GM23338 (cell line): ENCODE data around the gene EPHX1. TPM values are rescaled to one million over a fixed set of nuclear protein-coding genes. Genes with fewer than 3 reads are reported as not detected.

Source experiments
- ATAC-seq: fragments of 200-7000 bp; cut with Tn5 transposase; 3 replicates; pipeline ENCODE4 v1.9.1; 2020
- DNase-seq: peaks from one replicate; pipeline ENCODE4 v3.0.0-alpha.2; 2015; ENCODE audit warnings: low spot score
- H2AFZ ChIP-seq: fragments of 200-600 bp; sonication (generic); 2 replicates; pipeline ENCODE4 v1.8.0; 2016; ENCODE audit warnings: antibody characterized with exemption, mild to moderate bottlenecking, moderate library complexity
- H3F3A ChIP-seq: fragments of 200-600 bp; sonication (generic); replicated peaks from 2 replicates; pipeline ENCODE4 v1.8.0; 2017; ENCODE audit warnings: antibody characterized with exemption, mixed run types, low read depth
- H3K27ac ChIP-seq: fragments of 200-600 bp; sonication (generic); 2 replicates; pipeline ENCODE4 v1.6.1; 2016; ENCODE audit warnings: low read depth
- H3K27me3 ChIP-seq: fragments of 200-600 bp; sonication (generic); 2 replicates; pipeline ENCODE4 v1.8.0; 2016; ENCODE audit warnings: mild to moderate bottlenecking, mixed run types, moderate library complexity; ENCODE audit not compliant: insufficient read depth
- H3K36me3 ChIP-seq: fragments of 200-600 bp; sonication (generic); 2 replicates; pipeline ENCODE4 v1.8.0; 2016; ENCODE audit warnings: mild to moderate bottlenecking; ENCODE audit not compliant: insufficient read depth
- H3K4me1 ChIP-seq: fragments of 200-600 bp; sonication (generic); 2 replicates; pipeline ENCODE4 v1.8.0; 2016; ENCODE audit warnings: mild to moderate bottlenecking, moderate library complexity; ENCODE audit not compliant: insufficient read depth
- H3K4me2 ChIP-seq: fragments of 200-600 bp; sonication (generic); 2 replicates; pipeline ENCODE4 v1.7.1; 2017; ENCODE audit warnings: mixed run types
- H3K4me3 ChIP-seq: fragments of 200-600 bp; sonication (generic); 2 replicates; pipeline ENCODE4 v1.6.1; 2016; ENCODE audit warnings: mixed run types
- H3K79me2 ChIP-seq: fragments of 200-600 bp; sonication (generic); replicated peaks from 2 replicates; pipeline ENCODE4 v1.8.0; 2017; ENCODE audit warnings: mild to moderate bottlenecking; ENCODE audit not compliant: insufficient read depth
- H3K9me2 ChIP-seq: fragments of 200-600 bp; sonication (generic); 2 replicates; pipeline ENCODE4 v1.8.0; 2017; ENCODE audit not compliant: insufficient read depth
- H4K20me1 ChIP-seq: fragments of 200-600 bp; sonication (generic); replicated peaks from 2 replicates; pipeline ENCODE4 v1.8.0; 2017; ENCODE audit warnings: mild to moderate bottlenecking; ENCODE audit not compliant: insufficient read depth
- H3K27ac Mint-ChIP-seq: 2 replicates; pipeline ENCODE4 v1.8.0; 2020; ENCODE audit warnings: inconsistent platforms, mild to moderate bottlenecking, moderate library complexity, mixed read lengths
- H3K27me3 Mint-ChIP-seq: 3 replicates; pipeline ENCODE4 v1.8.0; 2022; ENCODE audit warnings: low read depth, mild to moderate bottlenecking, moderate library complexity, mixed read lengths, inconsistent platforms; ENCODE audit not compliant: insufficient read depth, poor library complexity
- H3K36me3 Mint-ChIP-seq: 3 replicates; pipeline ENCODE4 v1.8.0; 2021; ENCODE audit warnings: low read depth, mild to moderate bottlenecking, inconsistent platforms, moderate library complexity, mixed read lengths
- H3K4me1 Mint-ChIP-seq: 3 replicates; pipeline ENCODE4 v1.8.0; 2020; ENCODE audit warnings: mild to moderate bottlenecking, inconsistent platforms, mixed read lengths
- H3K4me3 Mint-ChIP-seq: 3 replicates; pipeline ENCODE4 v1.8.0; 2021; ENCODE audit warnings: moderate library complexity, mild to moderate bottlenecking, inconsistent platforms, mixed read lengths
- H3K9me3 Mint-ChIP-seq: 3 replicates; pipeline ENCODE4 v1.8.0; 2020; ENCODE audit warnings: moderate library complexity, mild to moderate bottlenecking, inconsistent platforms, mixed read lengths
- CREB1 ChIP-seq: fragments of 250-450 bp; sonication (Bioruptor Pico); IDR thresholded peaks from 2 replicates; pipeline ENCODE4 v1.5.0; 2020; ENCODE audit warnings: low read depth, mild to moderate bottlenecking, moderate library complexity
- EZH2 ChIP-seq: fragments of 200-600 bp; sonication (generic); IDR thresholded peaks from one replicate; pipeline ENCODE4 v1.8.0; 2017; ENCODE audit warnings: antibody characterized with exemption, mild to moderate bottlenecking, low read depth; ENCODE audit not compliant: unreplicated experiment
- EZH2phosphoT487 ChIP-seq: fragments of 200-600 bp; sonication (generic); IDR thresholded peaks from one replicate; pipeline ENCODE4 v1.8.1; 2018; ENCODE audit warnings: antibody characterized with exemption; ENCODE audit not compliant: unreplicated experiment
- JUNB ChIP-seq: IDR thresholded peaks from one replicate; pipeline ENCODE4 v1.6.1; 2016; ENCODE audit warnings: antibody characterized with exemption; ENCODE audit not compliant: unreplicated experiment
- NANOG ChIP-seq: IDR thresholded peaks from 2 replicates; pipeline ENCODE4 v1.6.1; 2016; ENCODE audit warnings: antibody characterized with exemption, borderline replicate concordance
- POLR2AphosphoS5 ChIP-seq: IDR thresholded peaks from 2 replicates; pipeline ENCODE4 v1.6.1; 2016; ENCODE audit warnings: antibody characterized with exemption, low read depth
- STAT1 ChIP-seq: IDR thresholded peaks from one replicate; pipeline ENCODE4 v1.6.1; 2016; ENCODE audit warnings: antibody characterized with exemption; ENCODE audit not compliant: unreplicated experiment
- ZNF114 ChIP-seq: fragments of 250-450 bp; sonication (Bioruptor Pico); IDR thresholded peaks from 2 replicates; pipeline ENCODE4 v1.5.0; 2020; ENCODE audit warnings: mild to moderate bottlenecking, moderate library complexity
- ZNF331 ChIP-seq: fragments of 250-450 bp; sonication (Bioruptor Pico); IDR thresholded peaks from 2 replicates; pipeline ENCODE4 v1.5.0; 2020; ENCODE audit warnings: low read depth, mild to moderate bottlenecking, moderate library complexity
- polyA plus RNA-seq: library from polyadenylated mRNA; unstranded; fragments of >200 nt; fragmentation: Nextera tagmentation; extraction: Ambion mirVana; gene quantifications from 2 replicates; pipeline ENCODE4 v1.2.1, GENCODE V29; 2016
- total RNA-seq: library from RNA; depleted of rRNA; stranded (reverse); fragments of >200 nt; shearing (Covaris generic); gene quantifications from 2 replicates; pipeline ENCODE4 v1.2.3, GENCODE V29; 2014
- TF ChIP-seq, protein P1 (sequence below): IDR thresholded peaks from 2 replicates; pipeline ENCODE4 v1.6.1; 2016; ENCODE audit warnings: antibody characterized with exemption
- TF ChIP-seq, protein P2 (sequence below), 2 experiments: fragments of 200-600 bp in 1 of 2; sonication (generic) in 1 of 2; conservative IDR thresholded peaks; 2 replicates each; pipeline versions ENCODE4 v1.5.1 to v1.6.1; 2016 to 2017; ENCODE audit warnings: antibody characterized with exemption in 2 of 2, low read depth in 2 of 2, mild to moderate bottlenecking in 2 of 2, moderate library complexity in 1 of 2
- TF ChIP-seq, protein P3 (sequence below): IDR thresholded peaks from one replicate; pipeline ENCODE4 v1.6.1; 2018; ENCODE audit warnings: antibody characterized with exemption; ENCODE audit not compliant: unreplicated experiment

The EPHX1 gene
- total and polyA plus RNA-seq, 2 experiments from 2014 or later, result 15.3 to 46.5 TPM

DNA sequence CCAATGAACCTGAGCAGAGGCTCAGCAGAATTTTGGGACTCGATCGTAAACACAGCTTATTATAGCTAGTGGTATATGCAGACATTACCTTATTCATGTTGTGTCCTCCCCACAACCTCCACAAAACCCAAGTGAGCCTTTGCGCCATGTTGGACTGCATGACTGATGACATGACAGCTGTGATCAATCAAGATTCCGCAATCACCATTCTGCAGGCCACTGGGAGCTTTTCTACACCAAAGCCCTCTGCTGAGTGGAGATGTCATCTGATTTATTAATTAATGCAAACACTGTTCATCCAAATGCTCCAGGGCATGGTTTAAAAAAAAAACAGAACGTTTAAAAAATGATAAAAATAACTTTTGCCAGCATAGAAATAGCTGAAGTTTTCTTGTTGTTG, 40.2 kb upstream of the EPHX1 start (continued):
- no peak for TF ChIP-seq ZNF114 (CRISPR knock-in tag)
- no peak for TF ChIP-seq CREB1 (CRISPR knock-in tag)
- TF ChIP-seq POLR2AphosphoS5, result no peak
- TF ChIP-seq EZH2, result no peak
- TF ChIP-seq, protein P1, sequence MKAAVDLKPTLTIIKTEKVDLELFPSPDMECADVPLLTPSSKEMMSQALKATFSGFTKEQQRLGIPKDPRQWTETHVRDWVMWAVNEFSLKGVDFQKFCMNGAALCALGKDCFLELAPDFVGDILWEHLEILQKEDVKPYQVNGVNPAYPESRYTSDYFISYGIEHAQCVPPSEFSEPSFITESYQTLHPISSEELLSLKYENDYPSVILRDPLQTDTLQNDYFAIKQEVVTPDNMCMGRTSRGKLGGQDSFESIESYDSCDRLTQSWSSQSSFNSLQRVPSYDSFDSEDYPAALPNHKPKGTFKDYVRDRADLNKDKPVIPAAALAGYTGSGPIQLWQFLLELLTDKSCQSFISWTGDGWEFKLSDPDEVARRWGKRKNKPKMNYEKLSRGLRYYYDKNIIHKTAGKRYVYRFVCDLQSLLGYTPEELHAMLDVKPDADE, result no peak
- no peak for TF ChIP-seq EZH2phosphoT487
- TF ChIP-seq, protein P2, sequence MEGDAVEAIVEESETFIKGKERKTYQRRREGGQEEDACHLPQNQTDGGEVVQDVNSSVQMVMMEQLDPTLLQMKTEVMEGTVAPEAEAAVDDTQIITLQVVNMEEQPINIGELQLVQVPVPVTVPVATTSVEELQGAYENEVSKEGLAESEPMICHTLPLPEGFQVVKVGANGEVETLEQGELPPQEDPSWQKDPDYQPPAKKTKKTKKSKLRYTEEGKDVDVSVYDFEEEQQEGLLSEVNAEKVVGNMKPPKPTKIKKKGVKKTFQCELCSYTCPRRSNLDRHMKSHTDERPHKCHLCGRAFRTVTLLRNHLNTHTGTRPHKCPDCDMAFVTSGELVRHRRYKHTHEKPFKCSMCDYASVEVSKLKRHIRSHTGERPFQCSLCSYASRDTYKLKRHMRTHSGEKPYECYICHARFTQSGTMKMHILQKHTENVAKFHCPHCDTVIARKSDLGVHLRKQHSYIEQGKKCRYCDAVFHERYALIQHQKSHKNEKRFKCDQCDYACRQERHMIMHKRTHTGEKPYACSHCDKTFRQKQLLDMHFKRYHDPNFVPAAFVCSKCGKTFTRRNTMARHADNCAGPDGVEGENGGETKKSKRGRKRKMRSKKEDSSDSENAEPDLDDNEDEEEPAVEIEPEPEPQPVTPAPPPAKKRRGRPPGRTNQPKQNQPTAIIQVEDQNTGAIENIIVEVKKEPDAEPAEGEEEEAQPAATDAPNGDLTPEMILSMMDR (conservative IDR thresholded peaks at IDR 0.05; ENCODE audit: low read depth in 2 of 2), result no peak
- no peak for TF ChIP-seq NANOG
- no peak for TF ChIP-seq ZNF331 (CRISPR knock-in tag)

- no peaks in the 10 kb centered on the region for H3K36me3 Mint-ChIP-seq
- TF ChIP-seq STAT1 (no peak), CREB1 (CRISPR knock-in tag) (no peak), JUNB (no peak), EZH2 (no peak), ZNF331 (CRISPR knock-in tag) (no peak)
- TF ChIP-seq, protein P1, result no peak
- TF ChIP-seq, protein P3, sequence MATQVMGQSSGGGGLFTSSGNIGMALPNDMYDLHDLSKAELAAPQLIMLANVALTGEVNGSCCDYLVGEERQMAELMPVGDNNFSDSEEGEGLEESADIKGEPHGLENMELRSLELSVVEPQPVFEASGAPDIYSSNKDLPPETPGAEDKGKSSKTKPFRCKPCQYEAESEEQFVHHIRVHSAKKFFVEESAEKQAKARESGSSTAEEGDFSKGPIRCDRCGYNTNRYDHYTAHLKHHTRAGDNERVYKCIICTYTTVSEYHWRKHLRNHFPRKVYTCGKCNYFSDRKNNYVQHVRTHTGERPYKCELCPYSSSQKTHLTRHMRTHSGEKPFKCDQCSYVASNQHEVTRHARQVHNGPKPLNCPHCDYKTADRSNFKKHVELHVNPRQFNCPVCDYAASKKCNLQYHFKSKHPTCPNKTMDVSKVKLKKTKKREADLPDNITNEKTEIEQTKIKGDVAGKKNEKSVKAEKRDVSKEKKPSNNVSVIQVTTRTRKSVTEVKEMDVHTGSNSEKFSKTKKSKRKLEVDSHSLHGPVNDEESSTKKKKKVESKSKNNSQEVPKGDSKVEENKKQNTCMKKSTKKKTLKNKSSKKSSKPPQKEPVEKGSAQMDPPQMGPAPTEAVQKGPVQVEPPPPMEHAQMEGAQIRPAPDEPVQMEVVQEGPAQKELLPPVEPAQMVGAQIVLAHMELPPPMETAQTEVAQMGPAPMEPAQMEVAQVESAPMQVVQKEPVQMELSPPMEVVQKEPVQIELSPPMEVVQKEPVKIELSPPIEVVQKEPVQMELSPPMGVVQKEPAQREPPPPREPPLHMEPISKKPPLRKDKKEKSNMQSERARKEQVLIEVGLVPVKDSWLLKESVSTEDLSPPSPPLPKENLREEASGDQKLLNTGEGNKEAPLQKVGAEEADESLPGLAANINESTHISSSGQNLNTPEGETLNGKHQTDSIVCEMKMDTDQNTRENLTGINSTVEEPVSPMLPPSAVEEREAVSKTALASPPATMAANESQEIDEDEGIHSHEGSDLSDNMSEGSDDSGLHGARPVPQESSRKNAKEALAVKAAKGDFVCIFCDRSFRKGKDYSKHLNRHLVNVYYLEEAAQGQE, result no peak
- TF ChIP-seq, protein P2 (conservative IDR thresholded peaks at IDR 0.05; ENCODE audit: low read depth in 2 of 2), result peak; percentile 30 to 38; a peak in 3 of 4 replicates
- peak overlapping the region; percentile 94 for H2AFZ ChIP-seq
- H4K20me1 ChIP-seq, result no peaks in the 10 kb centered on the region
- H3K4me1 ChIP-seq, result peaks cover 40% of the 10 kb centered on the region
- H3K27me3 Mint-ChIP-seq, result peaks cover 12% of the 10 kb centered on the region
- peak overlapping the region; percentile 79 for H3K4me2 ChIP-seq
- H3K27me3 ChIP-seq, result no peaks in the 10 kb centered on the region
- H3K9me2 ChIP-seq, result no peaks in the 10 kb centered on the region
- peaks cover 3% of the 10 kb centered on the region; the same call in 1 of the 2 replicates for H3F3A ChIP-seq
- ATAC-seq (peak; percentile 65), DNase-seq (peak; percentile 68)
- H3K27ac ChIP-seq, result peak overlapping the region; percentile 80
- no peak overlapping the region; the same call in 1 of the 2 replicates for H3K27ac Mint-ChIP-seq
- H3K4me3 Mint-ChIP-seq, result peak overlapping the region; percentile 38
- H3K9me3 Mint-ChIP-seq, result no peaks in the 10 kb centered on the region
- peaks cover 56% of the 10 kb centered on the region for H3K4me1 Mint-ChIP-seq
- H3K79me2 ChIP-seq, result no peaks in the 10 kb centered on the region
- no peaks in the 10 kb centered on the region for H3K36me3 ChIP-seq
- H3K4me3 ChIP-seq, result peak overlapping the region; percentile 44
These were observed 39.2 kb upstream of the EPHX1 start for GRCh38 chr1:225770561-225771248.
